Neutrophil (primary cell): ENCODE measurements around the gene TMTC1.

Source experiments
- H3K27ac ChIP-seq: fragments of 200-600 bp; sonication (generic); 2 replicates; pipeline ENCODE4 v1.5.1; 2016; ENCODE audit warnings: mild to moderate bottlenecking, moderate library complexity
- H3K27me3 ChIP-seq: fragments of 200-600 bp; sonication (generic); 2 replicates; pipeline ENCODE4 v1.6.0; 2016; ENCODE audit warnings: mild to moderate bottlenecking
- H3K36me3 ChIP-seq: fragments of 200-600 bp; sonication (generic); 2 replicates; pipeline ENCODE4 v1.5.1; 2017
- H3K4me1 ChIP-seq, 2 experiments: fragments of 200-600 bp in 1 of 2; sonication (generic) in 1 of 2; 1 replicate in 1 of 2; 2 replicates in 1 of 2; pipeline versions ENCODE4 v1.5.1 to v1.6.1; 2013 to 2016; ENCODE audit warnings: low read depth in 1 of 2, low read length in 1 of 2, mild to moderate bottlenecking in 1 of 2, moderate library complexity in 1 of 2; ENCODE audit not compliant: control insufficient read depth in 1 of 2, insufficient read depth in 1 of 2
- H3K4me3 ChIP-seq, 2 experiments: fragments of 200-600 bp in 1 of 2; sonication (generic) in 1 of 2; 1 replicate in 1 of 2; 2 replicates in 1 of 2; pipeline ENCODE4 v1.5.1; 2013 to 2016; ENCODE audit warnings: low read depth in 1 of 2, low read length in 1 of 2, mild to moderate bottlenecking in 1 of 2, moderate library complexity in 1 of 2
- H3K9me3 ChIP-seq: fragments of 200-600 bp; sonication (generic); 2 replicates; pipeline ENCODE4 v1.5.1; 2016
- TF ChIP-seq, protein P1 (sequence below): fragments of 200-600 bp; sonication (generic); IDR thresholded peaks from 2 replicates; pipeline ENCODE4 v1.5.1; 2016; ENCODE audit warnings: antibody characterized with exemption

The TMTC1 gene

GRCh38 chr12:29773076-29773475 is 10.7 kb downstream of the TMTC1 start:
- no peaks in the 10 kb centered on the region for H3K9me3 ChIP-seq
- TF ChIP-seq, protein P1, sequence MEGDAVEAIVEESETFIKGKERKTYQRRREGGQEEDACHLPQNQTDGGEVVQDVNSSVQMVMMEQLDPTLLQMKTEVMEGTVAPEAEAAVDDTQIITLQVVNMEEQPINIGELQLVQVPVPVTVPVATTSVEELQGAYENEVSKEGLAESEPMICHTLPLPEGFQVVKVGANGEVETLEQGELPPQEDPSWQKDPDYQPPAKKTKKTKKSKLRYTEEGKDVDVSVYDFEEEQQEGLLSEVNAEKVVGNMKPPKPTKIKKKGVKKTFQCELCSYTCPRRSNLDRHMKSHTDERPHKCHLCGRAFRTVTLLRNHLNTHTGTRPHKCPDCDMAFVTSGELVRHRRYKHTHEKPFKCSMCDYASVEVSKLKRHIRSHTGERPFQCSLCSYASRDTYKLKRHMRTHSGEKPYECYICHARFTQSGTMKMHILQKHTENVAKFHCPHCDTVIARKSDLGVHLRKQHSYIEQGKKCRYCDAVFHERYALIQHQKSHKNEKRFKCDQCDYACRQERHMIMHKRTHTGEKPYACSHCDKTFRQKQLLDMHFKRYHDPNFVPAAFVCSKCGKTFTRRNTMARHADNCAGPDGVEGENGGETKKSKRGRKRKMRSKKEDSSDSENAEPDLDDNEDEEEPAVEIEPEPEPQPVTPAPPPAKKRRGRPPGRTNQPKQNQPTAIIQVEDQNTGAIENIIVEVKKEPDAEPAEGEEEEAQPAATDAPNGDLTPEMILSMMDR, result no peak
- no peak overlapping the region for H3K27ac ChIP-seq
- H3K36me3 ChIP-seq, result no peaks in the 10 kb centered on the region
- peaks cover 0 to 11% of the 10 kb centered on the region in 2 experiments for H3K4me1 ChIP-seq
- no peak overlapping the region for H3K4me3 ChIP-seq
- H3K27me3 ChIP-seq, result peaks cover 11% of the 10 kb centered on the region

DNA sequence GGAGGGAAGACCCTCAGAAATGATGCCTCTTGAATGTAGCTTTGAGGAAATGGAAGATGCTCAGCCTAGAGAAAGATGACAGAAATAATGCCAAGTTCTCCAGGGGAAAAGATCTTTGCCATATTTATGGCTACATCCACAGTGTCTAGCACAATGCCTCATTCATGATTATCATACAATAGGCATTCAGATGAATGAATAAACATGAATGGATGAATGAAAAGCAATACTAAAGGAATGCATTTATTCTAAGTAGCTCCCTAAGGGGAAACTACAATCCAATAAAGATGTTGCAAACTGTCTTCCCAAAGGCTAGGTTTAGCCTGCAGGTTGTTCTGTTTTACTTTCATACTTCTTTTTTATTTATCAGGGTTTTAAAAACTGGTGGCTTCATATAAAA is 12.0 kb downstream of the TMTC1 start:
- Histone ChIP-seq H3K4me3 (no peak overlapping the region), H3K27me3 (peaks cover under 1% of the 10 kb centered on the region)

GRCh38 chr12:29771165-29771564 is 12.6 kb downstream of the TMTC1 start:
- TF ChIP-seq, protein P1, result no peak
- H3K4me1 ChIP-seq, result peaks cover 0 to 11% of the 10 kb centered on the region in 2 experiments

More for the DNA sequence above, 12.0 kb downstream of the TMTC1 start:
- TF ChIP-seq, protein P1, result no peak
- H3K27ac ChIP-seq, result no peak overlapping the region
- H3K4me1 ChIP-seq, result peaks cover 0 to 11% of the 10 kb centered on the region in 2 experiments
- no peaks in the 10 kb centered on the region for H3K9me3 ChIP-seq
- no peaks in the 10 kb centered on the region for H3K36me3 ChIP-seq

DNA sequence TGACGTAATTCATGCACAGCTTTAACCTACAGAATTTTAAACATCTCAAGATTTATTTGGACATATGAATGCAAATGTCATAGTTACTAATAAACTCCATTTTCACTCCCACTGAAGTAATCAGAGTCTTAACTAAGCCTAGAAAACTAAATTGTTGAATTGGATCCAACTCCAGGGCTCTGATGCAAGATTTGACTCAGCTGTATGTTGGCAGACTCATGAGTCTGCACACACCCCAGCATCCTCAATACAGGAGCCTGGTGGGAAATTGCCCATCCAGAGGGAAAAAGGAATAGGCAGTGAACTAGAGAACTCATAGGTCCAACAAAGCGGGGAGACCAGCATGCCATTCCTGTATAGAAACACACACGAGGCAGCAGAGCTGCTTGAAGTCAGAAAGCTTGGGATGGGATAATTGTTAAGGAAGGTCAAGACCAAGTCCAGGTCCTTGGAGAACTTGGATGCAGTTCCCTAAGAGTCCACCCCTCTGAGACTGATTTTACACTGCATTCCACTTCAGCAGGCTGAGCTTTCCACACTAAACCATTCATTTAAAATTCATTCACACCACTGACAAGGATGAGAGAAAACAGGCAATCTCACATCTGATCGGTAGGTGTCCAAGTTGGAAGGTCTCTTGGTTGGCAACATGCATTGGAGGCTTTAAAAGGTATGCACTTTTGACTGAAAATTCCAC is 14.4 kb downstream of the TMTC1 start:
- Histone ChIP-seq H3K4me3 (no peak overlapping the region), H3K36me3 (no peaks in the 10 kb centered on the region), H3K27me3 (no peaks in the 10 kb centered on the region), H3K4me1 (peaks cover 0 to 11% of the 10 kb centered on the region in 2 experiments), H3K27ac (peak overlapping the region; percentile 68), H3K9me3 (no peaks in the 10 kb centered on the region)
- TF ChIP-seq, protein P1, result no peak

More at GRCh38 chr12:29771165-29771564, 12.6 kb downstream of the TMTC1 start:
- Histone ChIP-seq H3K4me3 (no peak overlapping the region), H3K27me3 (no peaks in the 10 kb centered on the region), H3K36me3 (no peaks in the 10 kb centered on the region), H3K9me3 (no peaks in the 10 kb centered on the region), H3K27ac (no peak overlapping the region)

DNA sequence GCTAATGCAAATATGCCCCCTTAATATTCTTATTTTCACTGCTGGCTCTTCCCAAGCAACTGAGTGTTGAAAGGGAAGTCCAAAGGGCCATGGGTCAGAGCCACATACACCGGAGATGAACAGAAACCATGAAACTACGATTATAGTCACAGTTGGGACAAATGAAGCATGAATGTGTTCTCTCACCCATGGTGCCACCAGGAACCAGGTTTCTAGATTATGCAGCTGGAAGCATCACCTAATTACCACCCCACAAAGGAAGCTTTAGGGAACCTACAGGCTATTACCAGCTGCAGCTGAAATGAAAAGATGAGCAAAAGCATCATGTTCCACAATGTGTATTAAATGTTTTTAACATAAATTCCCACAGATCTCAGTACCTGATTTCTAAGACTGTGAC is 15.4 kb downstream of the TMTC1 start:
- H3K27ac ChIP-seq, result peak overlapping the region; percentile 68
- TF ChIP-seq, protein P1, result no peak
- H3K4me1 ChIP-seq, result peaks cover 0 to 11% of the 10 kb centered on the region in 2 experiments

More for the DNA sequence above, 15.4 kb downstream of the TMTC1 start:
- H3K27me3 ChIP-seq, result no peaks in the 10 kb centered on the region
- H3K4me3 ChIP-seq, result peak overlapping the region in 1 of 2 experiments; percentile 2
- no peaks in the 10 kb centered on the region for H3K36me3 ChIP-seq
- H3K9me3 ChIP-seq, result no peaks in the 10 kb centered on the region
